ENCODE measurements around the gene CDK6. TPM values are rescaled to one million over a fixed set of nuclear protein-coding genes. Genes with fewer than 3 reads are reported as not detected.
"Not testable (repeated sequence)": the region's sequence is repeated elsewhere in the genome, so short reads cannot be mapped to it uniquely, and the experiment has no call there.

Gene CDK6
- polyA plus RNA-seq, 1 donor = 51.0 TPM

DNA sequence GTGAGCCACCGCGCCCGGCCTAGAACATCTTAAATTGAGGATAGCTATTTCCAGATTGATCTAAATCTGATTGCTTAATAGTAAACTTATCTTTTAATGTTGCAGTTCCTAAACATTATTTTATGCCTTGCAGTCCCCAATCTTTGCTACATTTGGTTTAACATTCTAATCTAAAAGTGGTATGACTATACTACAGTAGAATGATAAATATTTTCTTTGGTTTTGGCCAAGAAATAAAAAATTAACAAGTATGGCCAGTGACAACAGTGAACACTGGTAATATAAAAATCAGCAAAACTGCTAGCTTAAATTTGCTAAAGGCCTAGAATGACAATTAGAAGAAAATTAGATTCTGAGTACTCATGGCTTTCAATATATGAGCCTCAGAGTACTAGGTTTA is 73.5 kb downstream of the CDK6 start:
- no peak for DNase-seq (ENCODE audit: low read depth)

DNA sequence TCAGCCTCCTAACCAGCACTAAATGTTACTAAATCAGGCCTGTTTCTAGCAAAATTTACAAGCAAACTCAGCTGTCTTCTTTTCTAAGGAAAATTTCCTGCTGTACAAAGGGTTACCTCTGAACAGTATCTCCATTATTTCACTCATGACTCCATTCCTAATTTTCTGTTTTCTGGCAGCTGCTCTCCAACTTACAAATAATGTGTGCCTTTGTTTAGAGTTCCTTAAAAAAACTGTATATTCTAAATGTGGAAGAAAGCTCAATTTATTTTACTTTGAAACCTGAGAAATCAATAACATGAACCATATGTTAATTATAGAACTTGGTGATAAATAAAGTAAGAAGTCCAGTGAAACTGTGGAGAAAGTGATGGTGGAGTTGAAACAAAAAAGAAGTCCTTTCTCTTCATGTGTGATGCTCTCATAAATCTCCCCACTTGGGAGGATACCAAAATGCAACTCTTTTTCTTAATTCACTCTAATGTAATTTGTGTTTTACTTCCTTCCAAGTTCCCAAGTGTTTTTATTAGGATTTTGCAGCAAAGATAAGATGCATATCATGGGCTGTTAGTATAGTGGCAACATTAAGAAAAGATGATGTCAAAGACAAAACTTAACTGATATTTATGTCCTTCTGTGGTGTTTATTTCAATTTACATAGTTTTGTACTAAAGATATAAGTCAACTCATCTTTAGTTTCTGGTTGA is 74.8 kb downstream of the CDK6 start:
- no peak for DNase-seq (ENCODE audit: low read depth)

DNA sequence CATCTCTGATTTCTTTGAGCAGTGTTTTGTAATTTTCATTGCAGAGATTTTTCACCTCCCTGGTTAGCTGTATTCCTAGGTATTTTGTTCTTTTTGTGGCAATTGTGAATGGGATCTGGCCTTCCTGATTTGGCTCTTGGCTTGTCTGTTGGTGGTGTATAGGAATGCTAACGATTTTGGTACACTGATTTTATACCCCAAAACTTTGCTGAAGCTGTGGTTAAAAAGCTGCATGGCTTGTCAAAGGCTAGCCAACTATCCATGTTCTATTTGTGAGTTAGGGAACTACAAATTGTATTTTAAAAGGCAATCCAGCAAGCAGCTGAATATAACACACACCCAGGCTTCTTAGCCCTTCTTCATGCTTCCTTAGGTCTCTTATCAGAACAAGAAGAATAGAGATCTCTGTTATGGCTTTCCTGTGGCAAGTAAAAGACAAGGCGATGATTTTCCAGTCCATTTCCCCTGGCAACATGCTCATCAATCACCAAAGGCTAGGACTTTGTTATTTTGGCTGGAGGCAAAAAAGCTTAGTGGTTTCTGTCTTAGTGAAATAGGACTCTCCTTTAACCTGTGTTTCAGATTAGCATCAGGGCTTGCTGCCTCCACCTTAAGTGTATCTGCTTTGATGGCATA is 77.5 kb downstream of the CDK6 start:
- DNase-seq (ENCODE audit: low read depth) = no peak

GRCh38 chr7:92757311-92757910 is 79.0 kb downstream of the CDK6 start:
- not testable (repeated sequence) for DNase-seq (ENCODE audit: low read depth)

- DNase-seq (ENCODE audit: low read depth) = no peak
Measured at GRCh38 chr7:92755680-92756079, 80.7 kb downstream of the CDK6 start.

DNA sequence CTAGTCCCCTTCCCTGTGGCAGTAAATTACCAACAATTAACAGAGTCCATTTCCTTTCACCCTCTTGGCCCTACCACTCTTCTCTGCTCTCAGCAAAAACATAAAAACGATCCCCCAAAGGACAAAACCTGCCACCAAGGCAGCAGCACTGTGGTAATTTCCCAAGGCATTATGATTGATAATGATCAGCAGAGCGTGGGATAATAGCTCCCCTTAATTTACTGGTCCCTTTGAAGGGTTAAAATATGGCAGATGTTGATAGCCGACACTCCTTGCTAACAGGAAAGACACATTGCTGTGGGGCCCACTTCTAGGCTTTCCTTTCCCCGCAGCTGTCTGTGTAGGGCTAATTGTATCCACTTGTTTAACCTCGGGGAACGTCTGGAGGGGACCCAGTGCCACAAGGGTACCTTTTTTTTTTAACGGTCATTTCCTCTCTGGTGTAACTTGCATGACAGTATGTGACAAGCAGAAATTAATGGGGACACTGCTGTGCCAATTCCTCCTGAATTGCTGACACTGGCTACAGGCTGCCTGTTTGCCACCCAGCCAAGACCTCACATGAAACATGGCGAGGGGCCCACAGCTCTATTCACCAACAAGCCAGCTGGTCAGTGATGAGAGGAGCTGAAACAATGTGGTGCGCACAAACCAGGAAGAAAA is 81.3 kb downstream of the CDK6 start:
- DNase-seq (ENCODE audit: low read depth) = no peak

GRCh38 chr7:92753614-92754013 is 82.8 kb downstream of the CDK6 start:
- DNase-seq (ENCODE audit: low read depth) = no peak

- no peak for DNase-seq (ENCODE audit: low read depth)
Measured at GRCh38 chr7:92751902-92752901, 84.2 kb downstream of the CDK6 start.

- DNase-seq (ENCODE audit: low read depth) = no peak
Measured at GRCh38 chr7:92750946-92751345, 85.4 kb downstream of the CDK6 start.

DNA sequence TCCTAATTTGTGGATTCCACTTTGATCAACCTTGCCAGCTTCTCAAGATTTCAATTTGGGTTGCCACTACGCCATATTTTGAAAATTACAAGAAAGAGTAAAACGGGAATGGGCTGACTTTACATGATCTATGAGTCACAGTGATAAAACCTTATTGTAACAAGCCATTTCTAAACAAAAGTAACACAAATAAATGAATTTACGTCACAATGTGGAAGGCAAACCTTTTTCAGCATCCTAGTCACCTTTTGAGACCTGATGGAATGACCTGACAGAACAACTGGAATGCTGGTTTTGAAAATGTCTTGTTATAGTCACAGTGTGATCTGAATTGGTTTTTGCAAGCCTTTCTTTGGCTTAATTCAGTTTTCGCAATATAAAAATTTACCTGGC is 85.9 kb downstream of the CDK6 start:
- DNase-seq (ENCODE audit: low read depth) = no peak

- no peak for DNase-seq (ENCODE audit: low read depth)
Measured at GRCh38 chr7:92749832-92750446, 86.4 kb downstream of the CDK6 start.

DNA sequence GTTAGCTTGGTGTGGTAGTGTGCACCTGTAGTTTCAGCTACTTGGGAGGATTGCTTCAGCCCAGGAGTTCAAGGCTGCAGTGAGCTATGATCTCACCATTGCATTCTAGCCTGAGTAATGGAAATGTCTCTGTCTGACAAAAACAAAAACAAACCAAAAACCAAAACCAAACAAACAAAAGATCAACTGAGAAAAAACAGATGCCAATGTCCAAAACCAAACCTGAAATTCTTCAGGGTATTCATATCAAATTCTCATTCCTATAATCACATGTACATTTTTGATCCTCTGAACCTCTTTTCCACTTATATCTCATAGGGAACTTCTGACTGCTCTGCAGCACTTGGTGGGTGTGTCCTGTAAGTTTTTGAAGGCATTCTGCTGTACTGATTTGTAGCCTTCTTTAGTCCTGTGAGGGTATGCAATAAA is 87.0 kb downstream of the CDK6 start:
- DNase-seq (ENCODE audit: low read depth) = no peak

DNA sequence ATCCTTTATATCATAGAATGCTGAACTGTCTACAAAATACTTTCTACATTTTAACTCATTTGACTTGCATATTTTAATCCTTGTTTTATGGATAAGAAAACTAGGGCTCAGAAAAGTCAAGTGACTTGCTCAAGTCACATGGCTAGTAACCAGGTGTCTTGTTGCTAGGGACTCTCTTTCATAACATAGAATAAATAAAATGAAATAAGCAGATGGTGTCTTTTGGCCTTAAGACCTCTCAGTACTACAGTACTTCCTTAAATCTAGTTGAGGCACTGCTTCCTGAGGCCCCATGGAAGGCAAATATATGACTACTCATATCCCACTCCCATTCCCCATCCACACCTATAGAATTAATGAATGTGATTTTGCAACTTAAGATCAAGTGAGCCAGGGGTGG is 87.9 kb downstream of the CDK6 start:
- no peak for DNase-seq (ENCODE audit: low read depth)

DNA sequence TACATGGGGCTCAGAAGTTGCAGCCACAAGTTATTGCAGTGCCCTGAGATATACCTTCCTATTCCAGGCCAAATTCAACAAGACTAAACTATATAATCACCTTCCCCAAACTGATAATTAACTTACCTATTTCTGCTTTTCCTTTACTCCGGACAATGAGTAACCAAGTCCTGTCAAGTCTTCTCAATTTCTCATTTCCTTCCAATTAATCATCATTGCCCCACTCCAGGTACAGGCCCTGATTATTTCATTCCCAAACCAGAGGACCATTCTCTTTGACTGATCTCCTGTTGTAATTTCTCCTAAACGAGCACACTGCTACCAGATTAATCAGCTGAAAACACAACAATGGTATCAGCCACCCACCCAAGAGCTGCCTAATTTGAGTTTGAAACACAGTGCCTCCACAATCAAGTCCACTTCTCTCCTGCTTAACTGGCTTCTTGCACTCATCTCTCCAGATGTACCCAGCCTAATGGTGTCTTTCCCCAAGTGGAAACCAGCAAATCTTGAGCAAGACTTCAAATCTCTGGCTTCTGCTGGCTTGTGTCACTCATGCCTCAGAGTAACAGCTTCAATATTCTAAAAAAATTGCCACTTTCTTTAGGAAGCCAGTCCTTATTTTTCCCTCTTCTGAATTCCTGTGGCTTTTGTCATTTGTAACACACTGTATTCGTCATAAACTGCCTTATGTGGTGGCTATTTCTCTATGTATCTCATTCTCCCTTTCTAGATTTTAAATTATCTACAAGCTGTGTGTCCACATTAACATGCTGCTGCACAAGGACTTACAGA is 89.1 kb downstream of the CDK6 start:
- no peak for DNase-seq (ENCODE audit: low read depth)

GRCh38 chr7:92745241-92745640 is 91.1 kb downstream of the CDK6 start:
- no peak for DNase-seq (ENCODE audit: low read depth)

GRCh38 chr7:92744180-92744579 is 92.2 kb downstream of the CDK6 start:
- DNase-seq (ENCODE audit: low read depth) = not testable (repeated sequence)

GRCh38 chr7:92742186-92742585 is 94.2 kb downstream of the CDK6 start:
- DNase-seq (ENCODE audit: low read depth) = no peak

DNA sequence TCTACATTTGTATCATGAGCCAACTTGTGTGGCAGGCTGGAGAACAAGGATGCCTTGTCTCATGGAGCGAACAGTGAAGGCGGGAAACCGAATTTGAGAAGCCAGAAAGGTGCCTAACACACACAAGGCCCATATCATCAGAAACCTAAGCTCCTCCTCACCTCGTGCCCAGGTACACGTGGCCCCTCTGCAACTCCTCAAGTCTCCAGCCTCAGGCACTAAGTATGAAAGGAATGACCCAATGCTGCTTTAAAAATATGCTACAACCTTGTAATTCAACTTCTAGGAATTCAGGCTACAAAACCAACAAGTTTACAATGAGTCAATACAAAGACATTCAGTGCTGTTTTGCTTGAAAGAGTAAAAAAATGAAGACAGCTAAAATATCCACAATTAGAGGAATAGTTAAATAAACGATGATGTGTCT is 95.7 kb downstream of the CDK6 start:
- no peak for DNase-seq (ENCODE audit: low read depth)

GRCh38 chr7:92740134-92740533 is 96.2 kb downstream of the CDK6 start:
- no peak for DNase-seq (ENCODE audit: low read depth)

GRCh38 chr7:92739091-92739490 is 97.3 kb downstream of the CDK6 start:
- no peak for DNase-seq (ENCODE audit: low read depth)
